Mucosa of descending colon (tissue), 3 donors: ENCODE measurements around the gene FUT8. TPM values are rescaled to one million over a fixed set of nuclear protein-coding genes. Genes with fewer than 3 reads are reported as not detected.

Experiments
- ATAC-seq: fragments of 200-7000 bp; cut with Tn5 transposase; one replicate; pipeline ENCODE4 v1.9.1; 2020; ENCODE audit warnings: mild to moderate bottlenecking, moderate library complexity
- DNase-seq, 3 donors: peaks; one replicate each; pipeline ENCODE4 v3.0.0-alpha.2; 2020
- H3K36me3 ChIP-seq: fragments of 200-600 bp; one replicate; pipeline ENCODE4 v1.8.0; 2021; ENCODE audit warnings: low read depth, mild to moderate bottlenecking
- H3K4me1 ChIP-seq: fragments of 200-600 bp; one replicate; pipeline ENCODE4 v1.8.0; 2021; ENCODE audit warnings: low read depth, mild to moderate bottlenecking
- H3K4me3 ChIP-seq: fragments of 200-600 bp; one replicate; pipeline ENCODE4 v1.8.0; 2021; ENCODE audit warnings: mild to moderate bottlenecking
- H3K9me3 ChIP-seq: fragments of 200-600 bp; one replicate; pipeline ENCODE4 v1.8.0; 2021; ENCODE audit warnings: mild to moderate bottlenecking
- intact Hi-C, 2 donors: fragments of 100-400 bp; cut with DNase I in 1 of 2; cut with micrococcal nuclease in 1 of 2; formaldehyde crosslinking; loops; one replicate each; pipeline versions ENCODE4 v1.11.0 to v1.11.1; 2022; cut with DNase I, micrococcal nuclease
- total RNA-seq, 3 donors: library from RNA; stranded (reverse); fragmentation: NEBNext Ultra II Directional in 2 of 3; extraction: Animal tissue kit (Norgen Biotek cat#: 25700) in 2 of 3; gene quantifications; one replicate each; pipeline versions ENCODE4 v1.2.1 to v1.2.4, GENCODE V29; 2021 to 2023
- TF ChIP-seq, protein P1 (sequence below): fragments of 200-600 bp; IDR thresholded peaks from one replicate; pipeline ENCODE4 v1.8.0; 2022; ENCODE audit warnings: antibody characterized with exemption, mild to moderate bottlenecking
- donor health status: DM: no; HTN: no; CAD: no; lungs with moderate emphysema.
- donor health status: DM: no; HTN: no; CAD: no.
- donor health status: DM: no; HTN: yes; CAD: no.

The FUT8 gene
- total RNA-seq, 3 donors from 2014 or later = 24.7 to 38.1 (median 32.2) TPM

- TF ChIP-seq, protein P1, sequence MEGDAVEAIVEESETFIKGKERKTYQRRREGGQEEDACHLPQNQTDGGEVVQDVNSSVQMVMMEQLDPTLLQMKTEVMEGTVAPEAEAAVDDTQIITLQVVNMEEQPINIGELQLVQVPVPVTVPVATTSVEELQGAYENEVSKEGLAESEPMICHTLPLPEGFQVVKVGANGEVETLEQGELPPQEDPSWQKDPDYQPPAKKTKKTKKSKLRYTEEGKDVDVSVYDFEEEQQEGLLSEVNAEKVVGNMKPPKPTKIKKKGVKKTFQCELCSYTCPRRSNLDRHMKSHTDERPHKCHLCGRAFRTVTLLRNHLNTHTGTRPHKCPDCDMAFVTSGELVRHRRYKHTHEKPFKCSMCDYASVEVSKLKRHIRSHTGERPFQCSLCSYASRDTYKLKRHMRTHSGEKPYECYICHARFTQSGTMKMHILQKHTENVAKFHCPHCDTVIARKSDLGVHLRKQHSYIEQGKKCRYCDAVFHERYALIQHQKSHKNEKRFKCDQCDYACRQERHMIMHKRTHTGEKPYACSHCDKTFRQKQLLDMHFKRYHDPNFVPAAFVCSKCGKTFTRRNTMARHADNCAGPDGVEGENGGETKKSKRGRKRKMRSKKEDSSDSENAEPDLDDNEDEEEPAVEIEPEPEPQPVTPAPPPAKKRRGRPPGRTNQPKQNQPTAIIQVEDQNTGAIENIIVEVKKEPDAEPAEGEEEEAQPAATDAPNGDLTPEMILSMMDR = no peak
- no peak for DNase-seq
- Histone ChIP-seq H3K9me3 (no peaks in the 10 kb centered on the region), H3K4me1 (peaks cover 3% of the 10 kb centered on the region), H3K4me3 (no peak overlapping the region), H3K36me3 (no peaks in the 10 kb centered on the region)
- ATAC-seq = no peak
- intact Hi-C loops = no loop called here
Measured at GRCh38 chr14:65439117-65439516, 26.6 kb downstream of the FUT8 start.

GRCh38 chr14:65440230-65440629, 27.7 kb downstream of the FUT8 start:
- DNase-seq = no peak
- intact Hi-C loops = no loop called here
- Histone ChIP-seq H3K9me3 (no peaks in the 10 kb centered on the region), H3K4me1 (peaks cover 3% of the 10 kb centered on the region), H3K36me3 (no peaks in the 10 kb centered on the region), H3K4me3 (no peak overlapping the region)
- TF ChIP-seq, protein P1 = no peak
- no peak for ATAC-seq

- no peaks in the 10 kb centered on the region for H3K36me3 ChIP-seq
- intact Hi-C loops = no loop called here
- ATAC-seq = no peak
- TF ChIP-seq, protein P1 = no peak
- no peaks in the 10 kb centered on the region for H3K9me3 ChIP-seq
- no peaks in the 10 kb centered on the region for H3K4me1 ChIP-seq
- H3K4me3 ChIP-seq = no peak overlapping the region
- DNase-seq = no peak
Measured at GRCh38 chr14:65444230-65444629, 31.7 kb downstream of the FUT8 start.

GRCh38 chr14:65446159-65446558, 33.6 kb downstream of the FUT8 start:
- ATAC-seq (no peak), DNase-seq (no peak)
- TF ChIP-seq, protein P1 = no peak
- Histone ChIP-seq H3K4me3 (no peak overlapping the region), H3K9me3 (peaks cover 1% of the 10 kb centered on the region), H3K36me3 (no peaks in the 10 kb centered on the region), H3K4me1 (no peaks in the 10 kb centered on the region)
- intact Hi-C loops = no loop called here

DNA sequence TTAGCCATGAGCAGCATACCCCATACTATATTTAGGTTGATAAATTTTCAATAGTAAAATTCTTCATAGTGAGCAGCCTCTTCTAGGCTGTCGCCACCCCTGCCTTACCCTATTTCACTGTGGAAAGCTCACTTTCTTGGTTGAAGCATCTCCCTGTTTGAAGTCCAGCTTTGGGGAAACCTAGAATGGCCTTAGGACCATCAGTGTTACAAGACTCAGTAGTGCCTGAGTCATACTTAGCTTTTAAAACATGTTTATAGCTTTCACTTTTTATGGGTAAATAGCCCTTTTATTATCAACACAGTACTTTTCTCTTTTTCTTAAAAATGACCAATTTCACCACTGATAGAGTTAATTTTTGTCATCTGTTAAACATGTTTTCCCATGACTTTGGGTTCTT, 37.1 kb downstream of the FUT8 start:
- H3K4me3 ChIP-seq = no peak overlapping the region

More for the DNA sequence above, 37.1 kb downstream of the FUT8 start:
- TF ChIP-seq, protein P1 = no peak
- no peaks in the 10 kb centered on the region for H3K4me1 ChIP-seq
- no peaks in the 10 kb centered on the region for H3K36me3 ChIP-seq
- ATAC-seq (no peak), DNase-seq (no peak)
- intact Hi-C loops = no loop called here
- H3K9me3 ChIP-seq = peaks cover 4% of the 10 kb centered on the region
